NCI-H774 (cell line): ENCODE data around the gene ATOX1.
"Not testable (repeated sequence)": the region's sequence is repeated elsewhere in the genome, so short reads cannot be mapped to it uniquely, and the experiment has no call there.

Source experiments
- DNase-seq: peaks from one replicate; lab custom pipeline; 2025; lab: John Stamatoyannopoulos, UW

The ATOX1 gene

GRCh38 chr5:151758430-151759241 lies at the start of gene ATOX1:
Gene ATOX1 (minus strand): TSS chr5:151758631. CDS start chr5:151758551, 80 bp downstream.
- DNase-seq = peak; percentile 84

DNA sequence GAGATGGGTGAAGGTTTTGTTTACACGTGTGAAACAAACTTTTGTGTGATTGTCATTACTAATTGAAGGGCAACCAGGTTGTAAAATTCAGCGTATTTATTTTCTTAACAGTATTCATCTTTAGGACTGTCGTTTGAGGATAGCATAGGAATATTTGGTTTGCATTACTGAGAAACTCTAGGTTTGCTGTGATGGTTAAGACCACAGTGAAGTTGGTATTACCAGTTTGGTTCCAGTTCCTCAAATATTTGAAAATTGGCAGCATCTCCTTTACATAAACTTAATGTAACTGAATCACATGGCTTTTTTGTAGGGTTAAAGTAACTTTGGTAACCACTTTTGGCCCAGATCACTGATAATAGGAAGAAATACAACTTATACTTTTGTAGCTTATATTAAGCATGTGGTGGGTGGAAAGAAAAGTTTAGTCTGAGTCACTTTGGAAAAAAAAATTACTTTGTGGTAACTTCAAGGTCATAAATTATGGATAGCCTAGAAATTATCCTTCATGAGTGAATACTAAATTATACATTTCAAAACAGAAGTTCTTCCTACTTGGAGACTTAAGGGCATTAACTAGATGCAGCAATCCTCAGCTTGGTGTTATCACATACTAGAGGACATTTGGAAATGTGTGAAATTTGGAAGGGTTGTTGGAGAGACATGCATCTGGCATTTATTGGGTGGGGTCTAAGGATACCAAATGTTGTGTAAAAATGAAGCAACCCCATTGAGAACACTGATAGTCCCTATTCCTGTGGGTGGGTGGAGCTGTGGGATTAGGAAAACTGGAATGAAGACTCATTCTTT lies 47.2 kb upstream of the ATOX1 start:
- DNase-seq = no peak

DNA sequence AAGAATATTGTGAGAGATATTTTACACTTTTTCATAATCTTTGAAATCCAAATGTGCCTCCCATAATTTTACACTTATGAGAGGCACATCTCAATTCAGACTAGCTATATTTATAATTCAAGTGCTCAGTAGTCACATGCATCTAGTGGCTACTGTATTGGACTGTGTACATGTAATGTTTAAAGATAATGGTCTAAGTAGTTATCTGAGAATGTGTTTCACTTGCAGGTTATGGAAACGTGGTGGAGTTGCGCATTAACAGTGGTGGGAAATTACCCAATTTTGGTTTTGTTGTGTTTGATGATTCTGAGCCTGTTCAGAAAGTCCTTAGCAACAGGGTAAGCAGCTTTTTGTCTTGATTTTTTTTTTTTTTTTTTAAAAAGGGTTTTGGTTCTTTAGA lies 42.1 kb upstream of the ATOX1 start:
- no peak for DNase-seq

GRCh38 chr5:151799407-151799806 lies 41.0 kb upstream of the ATOX1 start:
- DNase-seq = no peak

DNA sequence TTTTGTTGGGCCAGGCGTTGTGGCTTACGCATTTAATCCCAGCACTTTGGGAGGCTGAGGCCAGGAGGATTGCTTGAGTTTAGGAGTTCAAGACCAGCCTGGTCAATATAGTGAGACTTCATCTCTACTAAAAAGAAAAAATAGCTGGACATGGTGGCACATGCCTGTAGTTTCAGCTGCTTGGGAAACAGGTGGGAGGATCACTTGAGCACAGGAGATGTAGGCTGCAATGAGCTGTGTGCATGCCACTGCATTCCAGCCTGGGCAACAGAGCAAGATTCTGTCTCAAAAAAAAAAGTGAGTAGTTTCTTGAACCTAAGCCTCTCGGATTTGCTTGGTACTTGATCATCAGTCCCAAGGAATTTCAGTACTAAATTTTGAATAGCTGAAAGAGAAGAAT lies 40.2 kb upstream of the ATOX1 start:
- DNase-seq = no peak

DNA sequence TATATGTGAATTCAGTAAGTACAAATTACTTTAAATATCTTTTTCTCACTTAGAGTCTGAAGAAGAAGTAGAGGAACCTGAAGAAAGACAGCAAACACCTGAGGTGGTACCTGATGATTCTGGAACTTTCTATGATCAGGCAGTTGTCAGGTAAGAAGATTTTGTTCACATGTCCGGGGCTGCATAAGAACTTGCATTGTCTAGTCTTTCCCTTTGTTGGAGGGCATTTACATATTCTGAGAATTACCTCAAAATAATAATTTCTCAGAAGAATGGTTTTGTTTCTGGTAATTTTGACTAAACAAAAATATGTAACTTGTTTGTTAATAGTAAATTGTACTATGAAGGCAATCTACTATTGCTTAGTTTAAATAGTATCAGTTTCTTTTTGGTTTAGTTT lies 37.0 kb upstream of the ATOX1 start:
- DNase-seq = no peak

GRCh38 chr5:151793358-151793757 lies 34.9 kb upstream of the ATOX1 start:
- DNase-seq = no peak

DNA sequence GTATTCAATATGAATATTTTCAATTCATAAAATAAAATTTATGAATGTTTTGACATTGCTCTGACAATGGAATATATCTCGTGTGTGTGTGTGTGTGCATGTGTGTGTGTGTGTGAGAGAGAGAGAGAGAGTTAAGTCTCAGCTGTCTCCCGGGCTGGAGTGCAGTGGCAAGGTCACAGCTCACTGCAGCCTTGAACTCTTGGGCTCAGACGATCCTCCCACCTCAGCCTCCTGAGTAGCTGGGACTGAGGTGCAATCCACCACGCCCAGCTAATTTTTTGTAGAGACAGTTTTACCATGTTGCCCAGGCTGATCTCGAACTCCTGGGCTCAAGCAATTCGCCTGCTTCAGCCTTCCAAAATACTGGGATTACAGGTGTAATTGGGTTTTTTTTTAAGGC lies 29.4 kb upstream of the ATOX1 start:
- DNase-seq = no peak

DNA sequence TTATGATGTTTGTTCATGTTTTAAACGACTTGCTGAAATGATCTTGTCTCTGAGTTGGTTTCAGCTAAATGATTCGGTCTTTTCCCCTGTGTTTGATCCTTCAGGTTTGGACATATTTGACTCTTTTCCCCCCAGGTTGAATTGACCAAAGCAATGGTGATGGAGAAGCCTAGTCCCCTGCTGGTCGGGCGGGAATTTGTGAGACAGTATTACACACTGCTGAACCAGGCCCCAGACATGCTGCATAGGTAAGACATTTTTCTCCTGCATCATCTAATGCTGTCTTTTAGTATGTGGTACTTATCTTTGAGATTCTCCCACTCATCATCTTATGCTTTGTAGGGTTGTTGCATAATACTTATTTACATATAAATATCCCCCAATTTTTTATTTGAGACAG lies 28.0 kb upstream of the ATOX1 start:
- DNase-seq = no peak

- DNase-seq = no peak
These were observed 25.7 kb upstream of the ATOX1 start for GRCh38 chr5:151784141-151784540.

GRCh38 chr5:151783664-151784063 lies 25.2 kb upstream of the ATOX1 start:
- DNase-seq = not testable (repeated sequence)

GRCh38 chr5:151781201-151781600 lies 22.8 kb upstream of the ATOX1 start:
- DNase-seq = no peak

GRCh38 chr5:151780348-151780747 lies 21.9 kb upstream of the ATOX1 start:
- DNase-seq = no peak

- DNase-seq = no peak
These were observed 21.2 kb upstream of the ATOX1 start for GRCh38 chr5:151779531-151780125.

- DNase-seq = no peak
These were observed 16.7 kb upstream of the ATOX1 start for GRCh38 chr5:151775025-151775606.

GRCh38 chr5:151773951-151774350 lies 15.5 kb upstream of the ATOX1 start:
- DNase-seq = no peak

GRCh38 chr5:151772846-151773561 lies 14.6 kb upstream of the ATOX1 start:
- no peak for DNase-seq

GRCh38 chr5:151772029-151772845 lies 13.8 kb upstream of the ATOX1 start:
- no peak for DNase-seq

DNA sequence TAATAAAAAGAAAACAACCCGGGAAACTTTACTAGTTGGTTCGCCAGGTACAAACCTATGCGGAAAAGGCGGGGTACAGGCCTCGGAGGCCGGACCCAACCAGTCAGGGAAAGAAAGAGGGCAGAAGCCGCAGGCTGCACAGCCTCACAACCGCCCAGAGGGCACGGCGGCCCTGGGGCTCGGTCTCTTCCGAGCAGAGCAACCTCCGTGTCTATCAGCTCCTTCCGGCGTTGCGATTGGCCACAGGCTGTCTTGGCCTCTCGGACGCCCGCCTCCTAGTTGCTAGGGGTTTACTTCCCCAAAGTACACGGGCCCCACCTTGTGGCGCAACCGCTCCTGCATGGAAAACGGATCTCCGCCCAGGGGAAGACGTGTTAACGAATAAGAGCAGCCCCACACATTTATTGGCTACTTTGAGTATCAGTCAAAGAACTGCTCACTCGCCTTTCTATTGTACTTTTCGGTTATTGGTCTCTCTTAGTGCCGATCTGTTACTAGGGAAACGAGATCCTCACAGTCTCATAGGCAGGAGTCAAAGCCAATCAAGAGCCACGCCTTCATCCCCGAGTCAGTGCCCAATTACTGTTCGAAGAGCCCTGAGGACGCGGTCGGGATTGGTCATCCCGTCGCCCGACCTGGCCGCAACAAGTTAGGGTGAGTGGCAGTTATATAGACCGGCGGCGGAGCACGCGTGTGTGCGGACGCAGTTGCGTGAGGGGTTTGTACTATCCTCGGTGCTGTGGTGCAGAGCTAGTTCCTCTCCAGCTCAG lies 13.0 kb upstream of the ATOX1 start, which contains the start of gene G3BP1:
G3BP1 (plus strand) TSS at position 696 of the 770 bp plus-strand sequence. CDS start 14,667 bp downstream, outside the sequence.
- peak; percentile 100 for DNase-seq
